ENCODE data around the gene GNG7. TPM values are rescaled to one million over a fixed set of nuclear protein-coding genes. Genes with fewer than 3 reads are reported as not detected.

Gene GNG7
- total RNA-seq, 2 donors from 2014 or later = 12.3 to 12.4 TPM

DNA sequence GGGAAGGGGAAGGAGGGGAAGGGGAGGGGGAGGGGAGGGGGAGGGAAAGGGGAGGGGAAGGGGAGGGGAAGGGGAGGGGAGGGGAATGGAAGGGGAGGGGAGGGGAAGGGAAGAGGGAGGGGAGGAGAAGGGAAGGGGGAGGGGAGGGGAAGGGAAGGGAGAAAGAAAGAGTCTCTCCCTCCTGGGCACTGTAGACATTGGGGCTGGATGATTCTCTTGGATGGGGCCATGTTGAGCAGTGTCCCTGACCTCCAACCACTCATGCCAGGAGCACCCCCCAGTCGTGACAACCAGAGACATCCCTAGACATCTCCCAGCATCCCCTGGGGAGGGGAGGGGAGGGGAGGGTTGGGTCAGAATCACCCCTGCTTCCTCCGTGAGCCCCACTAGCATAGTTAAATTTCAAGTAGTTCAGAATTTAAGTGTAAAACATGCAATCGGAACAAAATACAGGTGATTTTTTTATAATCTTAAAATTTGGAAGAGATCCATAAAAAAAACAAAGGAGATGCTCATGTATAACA, 64.0 kb downstream of the GNG7 start:
- no peaks in the 10 kb centered on the region for H3K27me3 ChIP-seq (ENCODE audit: control insufficient read depth, insufficient read depth, low read length, poor library complexity, severe bottlenecking)
- H3K9ac ChIP-seq (ENCODE audit: extremely low read depth, low read length, poor library complexity, severe bottlenecking) = no peak overlapping the region
- WGBS, 2 experiments (ENCODE audit: insufficient coverage in 1 of 2, insufficient read length in 1 of 2) = 83 to 90% methylated on average over 1 to 2 of the region's 3 CpGs
- no peak overlapping the region for H3K27ac ChIP-seq (ENCODE audit: low read depth, low read length)
- no peak overlapping the region for H3K4me3 ChIP-seq (ENCODE audit: low read length)
- no peaks in the 10 kb centered on the region for H3K36me3 ChIP-seq (ENCODE audit: control insufficient read depth, insufficient read depth, low read length)
- no peaks in the 10 kb centered on the region for H3K9me3 ChIP-seq (ENCODE audit: control insufficient read depth, low read length)
- H3K27ac Mint-ChIP-seq = no peak overlapping the region
- peaks cover 6% of the 10 kb centered on the region for H3K27me3 Mint-ChIP-seq (ENCODE audit: insufficient read depth)
- no peaks in the 10 kb centered on the region for H3K9me3 Mint-ChIP-seq
- peaks cover 5% of the 10 kb centered on the region for H3K4me1 Mint-ChIP-seq
- TF ChIP-seq, protein P1, sequence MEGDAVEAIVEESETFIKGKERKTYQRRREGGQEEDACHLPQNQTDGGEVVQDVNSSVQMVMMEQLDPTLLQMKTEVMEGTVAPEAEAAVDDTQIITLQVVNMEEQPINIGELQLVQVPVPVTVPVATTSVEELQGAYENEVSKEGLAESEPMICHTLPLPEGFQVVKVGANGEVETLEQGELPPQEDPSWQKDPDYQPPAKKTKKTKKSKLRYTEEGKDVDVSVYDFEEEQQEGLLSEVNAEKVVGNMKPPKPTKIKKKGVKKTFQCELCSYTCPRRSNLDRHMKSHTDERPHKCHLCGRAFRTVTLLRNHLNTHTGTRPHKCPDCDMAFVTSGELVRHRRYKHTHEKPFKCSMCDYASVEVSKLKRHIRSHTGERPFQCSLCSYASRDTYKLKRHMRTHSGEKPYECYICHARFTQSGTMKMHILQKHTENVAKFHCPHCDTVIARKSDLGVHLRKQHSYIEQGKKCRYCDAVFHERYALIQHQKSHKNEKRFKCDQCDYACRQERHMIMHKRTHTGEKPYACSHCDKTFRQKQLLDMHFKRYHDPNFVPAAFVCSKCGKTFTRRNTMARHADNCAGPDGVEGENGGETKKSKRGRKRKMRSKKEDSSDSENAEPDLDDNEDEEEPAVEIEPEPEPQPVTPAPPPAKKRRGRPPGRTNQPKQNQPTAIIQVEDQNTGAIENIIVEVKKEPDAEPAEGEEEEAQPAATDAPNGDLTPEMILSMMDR (conservative IDR thresholded peaks at IDR 0.05) = no peak
- no peak for DNase-seq
- H3K4me3 Mint-ChIP-seq = no peak overlapping the region
- no peaks in the 10 kb centered on the region for H3K36me3 Mint-ChIP-seq (ENCODE audit: low read depth)
- H3K4me1 ChIP-seq (ENCODE audit: control insufficient read depth, insufficient read depth, low read length) = no peaks in the 10 kb centered on the region

DNA sequence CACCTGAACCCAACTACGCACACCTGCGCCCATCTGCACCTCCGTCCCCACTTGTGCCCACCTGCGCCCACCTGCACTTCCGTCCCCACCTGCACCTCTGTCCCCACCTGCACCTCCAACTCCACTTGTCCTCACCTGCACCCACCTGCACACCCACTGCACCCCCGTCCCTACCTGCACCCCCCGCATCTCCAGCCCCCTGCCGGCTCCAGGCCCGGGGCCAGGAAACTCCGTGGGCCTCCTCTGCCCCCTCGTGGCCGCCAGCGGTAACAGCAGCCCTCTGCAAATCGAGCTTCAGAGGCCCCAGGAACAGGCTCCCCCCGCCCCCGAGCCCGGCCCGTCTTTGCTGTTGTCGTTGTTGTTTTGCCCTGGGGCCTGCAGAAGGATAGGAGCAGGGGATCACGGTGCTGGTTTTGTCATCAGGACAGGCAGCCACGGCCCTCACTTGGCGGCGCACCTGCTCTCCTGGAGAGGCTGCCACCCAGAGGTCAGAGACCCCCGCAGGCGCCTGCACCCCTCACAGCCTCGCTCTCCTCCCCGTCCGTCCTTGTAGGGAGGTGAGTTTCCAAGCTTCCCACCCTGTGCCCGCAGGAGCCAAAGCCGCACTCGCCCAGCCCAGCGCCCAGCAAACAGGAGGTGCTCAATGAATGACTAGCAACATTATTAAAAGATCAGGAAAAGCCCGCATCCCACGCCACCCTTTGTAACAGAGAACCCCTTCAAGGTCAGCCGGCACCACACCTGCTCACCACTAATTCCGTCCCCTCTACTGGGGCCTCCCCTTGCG, 65.4 kb downstream of the GNG7 start:
- Mint-ChIP-seq H3K36me3 (ENCODE audit: low read depth) (no peaks in the 10 kb centered on the region), H3K4me1 (peaks cover 5% of the 10 kb centered on the region), H3K27me3 (ENCODE audit: insufficient read depth) (peaks cover 6% of the 10 kb centered on the region), H3K4me3 (peak overlapping the region; percentile 33), H3K27ac (no peak overlapping the region), H3K9me3 (no peaks in the 10 kb centered on the region)
- peak; percentile 92 for DNase-seq
- 21 to 35% methylated on average over 14 to 36 of the region's 37 CpGs for WGBS, 2 experiments (ENCODE audit: insufficient coverage in 1 of 2, insufficient read length in 1 of 2)
- H3K9ac ChIP-seq (ENCODE audit: extremely low read depth, low read length, poor library complexity, severe bottlenecking) = no peak overlapping the region
- H3K4me1 ChIP-seq (ENCODE audit: control insufficient read depth, insufficient read depth, low read length) = no peaks in the 10 kb centered on the region
- H3K36me3 ChIP-seq (ENCODE audit: control insufficient read depth, insufficient read depth, low read length) = no peaks in the 10 kb centered on the region
- no peaks in the 10 kb centered on the region for H3K9me3 ChIP-seq (ENCODE audit: control insufficient read depth, low read length)
- no peaks in the 10 kb centered on the region for H3K27me3 ChIP-seq (ENCODE audit: control insufficient read depth, insufficient read depth, low read length, poor library complexity, severe bottlenecking)
- H3K4me3 ChIP-seq (ENCODE audit: low read length) = no peak overlapping the region
- no peak overlapping the region for H3K27ac ChIP-seq (ENCODE audit: low read depth, low read length)
- TF ChIP-seq, protein P1 (conservative IDR thresholded peaks at IDR 0.05) = peak; percentile 82

DNA sequence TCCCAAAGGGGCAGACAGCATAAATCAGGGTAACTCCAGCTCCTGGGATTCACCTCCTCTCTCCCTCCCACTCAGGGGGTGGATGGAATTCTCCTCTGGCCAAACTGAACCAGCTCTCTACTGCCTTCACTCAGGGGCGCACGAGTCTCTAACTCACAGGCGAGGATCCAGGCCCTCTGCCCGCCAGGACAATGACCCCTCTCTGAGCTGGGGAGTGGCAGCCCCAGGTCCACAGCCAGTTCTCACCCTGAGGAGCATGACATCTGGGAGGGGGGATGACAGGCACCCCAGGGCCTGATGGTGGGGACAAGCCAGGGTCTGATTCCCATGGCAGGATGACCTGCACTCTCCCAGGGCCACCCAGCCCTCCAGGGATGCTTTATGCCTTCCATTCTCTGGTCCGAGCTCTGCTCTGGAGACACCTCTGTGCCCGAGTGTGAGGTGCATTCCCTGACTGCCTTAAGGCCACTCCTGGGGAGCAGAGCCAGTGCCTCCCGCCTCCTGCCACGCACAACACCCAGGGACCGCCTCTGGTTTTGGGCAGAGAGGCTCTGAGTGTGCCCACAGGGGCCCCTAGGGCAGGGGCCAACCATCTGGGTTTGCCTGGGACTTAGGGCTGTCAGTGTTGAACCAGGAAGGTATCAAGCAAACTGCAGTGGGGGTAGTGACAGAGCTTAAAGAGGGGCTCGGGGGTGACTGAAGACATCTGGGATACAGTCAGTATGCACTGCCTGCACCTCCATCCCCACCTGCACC, 66.2 kb downstream of the GNG7 start:
- WGBS, 2 experiments (ENCODE audit: insufficient coverage in 1 of 2, insufficient read length in 1 of 2) = 66 to 68% methylated on average over 6 to 10 of the region's 10 CpGs

More for the DNA sequence above, 66.2 kb downstream of the GNG7 start:
- H3K9me3 ChIP-seq (ENCODE audit: control insufficient read depth, low read length) = no peaks in the 10 kb centered on the region
- no peaks in the 10 kb centered on the region for H3K27me3 ChIP-seq (ENCODE audit: control insufficient read depth, insufficient read depth, low read length, poor library complexity, severe bottlenecking)
- Mint-ChIP-seq H3K27ac (no peak overlapping the region), H3K36me3 (ENCODE audit: low read depth) (no peaks in the 10 kb centered on the region), H3K4me1 (peaks cover 5% of the 10 kb centered on the region), H3K4me3 (no peak overlapping the region), H3K9me3 (peaks cover 2% of the 10 kb centered on the region), H3K27me3 (ENCODE audit: insufficient read depth) (peaks cover 6% of the 10 kb centered on the region)
- H3K4me1 ChIP-seq (ENCODE audit: control insufficient read depth, insufficient read depth, low read length) = no peaks in the 10 kb centered on the region
- DNase-seq = no peak
- H3K36me3 ChIP-seq (ENCODE audit: control insufficient read depth, insufficient read depth, low read length) = no peaks in the 10 kb centered on the region
- no peak overlapping the region for H3K4me3 ChIP-seq (ENCODE audit: low read length)
- no peak overlapping the region for H3K9ac ChIP-seq (ENCODE audit: extremely low read depth, low read length, poor library complexity, severe bottlenecking)
- TF ChIP-seq, protein P1 (conservative IDR thresholded peaks at IDR 0.05) = no peak
- no peak overlapping the region for H3K27ac ChIP-seq (ENCODE audit: low read depth, low read length)
